NCI-H446 (cell line): ENCODE results near the gene USF2.

ENCODE experiments used
- DNase-seq, 2 experiments: peaks; one replicate each; lab custom pipeline; 2025; lab: John Stamatoyannopoulos, UW

USF2 gene

DNA sequence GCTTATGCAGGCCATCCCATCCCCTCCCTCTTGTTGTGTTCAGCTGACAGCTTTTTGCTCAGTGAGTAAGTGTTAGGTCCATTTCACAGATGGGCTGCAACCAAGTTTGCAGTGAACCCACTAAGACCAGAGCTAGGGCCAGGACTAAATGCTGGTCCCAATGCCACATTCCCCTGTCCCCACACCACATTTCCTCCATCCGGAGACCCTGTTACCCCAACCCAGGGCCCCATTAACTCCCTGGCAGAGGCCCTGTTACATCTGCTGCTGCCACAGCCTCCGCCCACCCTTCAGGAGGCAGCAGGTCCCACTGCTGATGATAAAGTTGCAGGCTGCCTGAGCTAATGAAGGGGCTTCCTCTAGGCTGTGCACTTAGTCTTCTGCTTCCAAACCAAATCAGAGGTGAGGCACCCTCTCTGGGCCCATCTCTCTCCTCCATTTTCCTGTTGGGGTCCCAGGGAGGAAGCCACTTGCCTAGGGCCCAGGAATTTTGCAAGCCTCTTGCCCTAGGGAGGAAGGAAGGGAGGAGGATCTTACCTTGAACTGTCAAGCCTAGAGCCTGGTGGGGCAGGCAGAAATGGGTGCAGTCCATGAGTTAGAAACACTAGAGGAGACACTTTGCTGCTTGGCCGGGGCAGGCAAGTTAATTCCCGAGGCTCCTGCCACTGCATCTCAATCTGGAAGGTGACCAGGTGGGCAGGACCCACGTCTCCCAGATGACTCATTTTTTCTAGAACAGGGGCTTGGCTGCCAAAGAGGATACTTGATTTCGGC, 3.4 kb upstream of the USF2 start:
- no peak for DNase-seq

DNA sequence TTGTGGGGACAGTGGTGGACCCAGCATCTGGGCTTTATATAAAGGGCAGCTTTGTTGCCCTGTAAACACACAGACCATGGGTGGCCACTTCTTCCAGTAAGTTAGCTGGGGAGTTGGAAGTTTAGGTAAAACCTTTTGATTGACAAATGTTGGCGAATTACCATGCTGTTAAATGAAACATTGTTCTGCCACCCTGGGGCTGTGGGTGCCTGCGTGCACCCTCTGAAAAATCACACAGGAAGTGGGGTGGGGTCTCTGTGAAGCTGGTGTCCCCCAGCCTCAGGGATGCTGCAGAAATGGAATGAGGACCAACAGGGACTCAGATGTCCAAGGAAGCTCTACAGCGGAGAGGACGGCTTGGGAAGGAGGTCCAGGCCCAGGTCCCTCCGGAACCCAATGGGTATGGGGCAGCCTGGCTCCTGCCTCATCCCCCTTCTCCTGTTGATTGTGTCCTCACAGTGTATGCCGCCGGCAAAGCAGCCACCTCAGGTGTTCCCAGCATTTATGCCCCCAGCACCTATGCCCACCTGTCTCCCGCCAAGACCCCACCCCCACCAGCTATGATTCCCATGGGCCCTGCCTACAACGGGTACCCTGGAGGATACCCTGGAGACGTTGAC, 2.8 kb upstream of the USF2 start:
- DNase-seq, result no peak

DNA sequence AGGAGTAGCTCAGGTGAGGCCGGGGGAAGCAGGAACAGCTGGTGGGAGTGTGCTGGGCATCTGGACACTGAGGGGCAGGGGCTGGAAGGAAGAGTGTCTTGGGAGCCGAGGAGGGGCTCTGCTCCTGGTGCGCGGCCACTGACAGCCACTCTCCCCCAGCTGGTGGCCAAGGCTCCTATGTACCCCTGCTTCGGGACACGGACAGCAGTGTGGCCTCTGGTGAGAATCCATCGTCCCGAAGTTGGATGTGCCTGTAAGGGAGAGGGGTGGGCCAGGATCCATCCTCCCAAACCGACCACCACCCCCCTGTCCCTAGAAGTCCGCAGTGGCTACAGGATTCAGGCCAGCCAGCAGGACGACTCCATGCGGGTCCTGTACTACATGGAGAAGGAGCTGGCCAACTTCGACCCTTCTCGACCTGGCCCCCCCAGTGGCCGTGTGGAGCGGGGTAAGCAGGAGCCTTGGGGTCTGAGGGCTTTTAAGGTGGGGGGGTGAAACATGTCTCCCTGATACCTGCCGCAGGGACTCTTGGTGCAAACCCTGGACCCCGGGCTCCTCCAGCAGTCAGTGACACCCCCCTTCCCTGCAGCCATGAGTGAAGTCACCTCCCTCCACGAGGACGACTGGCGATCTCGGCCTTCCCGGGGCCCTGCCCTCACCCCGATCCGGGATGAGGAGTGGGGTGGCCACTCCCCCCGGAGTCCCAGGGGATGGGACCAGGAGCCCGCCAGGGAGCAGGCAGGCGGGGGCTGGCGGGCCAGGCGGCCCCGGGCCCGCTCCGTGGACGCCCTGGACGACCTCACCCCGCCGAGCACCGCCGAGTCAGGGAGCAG, 2.0 kb upstream of the USF2 start:
- no peak for DNase-seq

DNA sequence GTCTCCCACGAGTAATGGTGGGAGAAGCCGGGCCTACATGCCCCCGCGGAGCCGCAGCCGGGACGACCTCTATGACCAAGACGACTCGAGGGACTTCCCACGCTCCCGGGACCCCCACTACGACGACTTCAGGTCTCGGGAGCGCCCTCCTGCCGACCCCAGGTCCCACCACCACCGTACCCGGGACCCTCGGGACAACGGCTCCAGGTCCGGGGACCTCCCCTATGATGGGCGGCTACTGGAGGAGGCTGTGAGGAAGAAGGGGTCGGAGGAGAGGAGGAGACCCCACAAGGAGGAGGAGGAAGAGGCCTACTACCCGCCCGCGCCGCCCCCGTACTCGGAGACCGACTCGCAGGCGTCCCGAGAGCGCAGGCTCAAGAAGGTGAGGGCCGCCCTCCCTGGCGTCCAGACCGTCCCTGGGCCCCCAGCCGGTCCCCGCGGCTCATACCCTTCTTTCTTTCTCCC, 1.4 kb upstream of the USF2 start:
- DNase-seq, result peak in 1 of 2 experiments; percentile 43

DNA sequence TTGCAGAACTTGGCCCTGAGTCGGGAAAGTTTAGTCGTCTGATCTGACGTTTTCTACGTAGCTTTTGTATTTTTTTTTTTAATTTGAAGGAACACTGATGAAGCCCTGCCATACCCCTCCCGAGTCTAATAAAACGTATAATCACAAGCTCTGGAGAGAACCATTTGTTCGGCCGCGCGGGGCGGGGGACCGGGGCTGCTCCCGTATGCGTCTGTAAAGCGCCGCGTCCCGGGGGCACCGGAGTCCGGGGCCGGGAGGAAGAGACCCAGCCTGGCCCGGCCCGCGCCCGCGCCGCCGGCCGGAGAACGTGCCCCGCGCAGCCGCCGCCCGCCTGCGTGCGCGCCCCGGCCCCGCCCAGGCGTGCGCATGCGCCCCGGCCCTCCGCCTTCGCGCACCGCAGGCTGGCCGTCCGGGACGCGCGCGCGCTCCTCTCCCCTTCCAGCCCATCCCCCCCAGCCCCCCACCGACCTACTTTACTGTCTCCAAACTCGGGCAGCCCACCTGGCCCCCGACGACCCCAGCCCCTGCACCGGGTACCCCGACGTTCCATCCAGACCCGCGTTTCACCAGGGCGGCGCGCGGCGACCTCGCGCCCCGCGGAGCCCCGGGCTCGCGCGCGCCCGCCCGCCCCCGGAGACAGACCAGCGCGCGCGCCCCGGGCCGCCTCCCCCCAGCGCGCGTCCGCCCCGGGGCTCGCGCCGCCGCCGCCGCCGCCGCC, 785 bp upstream of the USF2 start:
- peak; percentile 57 to 74 for DNase-seq

DNA sequence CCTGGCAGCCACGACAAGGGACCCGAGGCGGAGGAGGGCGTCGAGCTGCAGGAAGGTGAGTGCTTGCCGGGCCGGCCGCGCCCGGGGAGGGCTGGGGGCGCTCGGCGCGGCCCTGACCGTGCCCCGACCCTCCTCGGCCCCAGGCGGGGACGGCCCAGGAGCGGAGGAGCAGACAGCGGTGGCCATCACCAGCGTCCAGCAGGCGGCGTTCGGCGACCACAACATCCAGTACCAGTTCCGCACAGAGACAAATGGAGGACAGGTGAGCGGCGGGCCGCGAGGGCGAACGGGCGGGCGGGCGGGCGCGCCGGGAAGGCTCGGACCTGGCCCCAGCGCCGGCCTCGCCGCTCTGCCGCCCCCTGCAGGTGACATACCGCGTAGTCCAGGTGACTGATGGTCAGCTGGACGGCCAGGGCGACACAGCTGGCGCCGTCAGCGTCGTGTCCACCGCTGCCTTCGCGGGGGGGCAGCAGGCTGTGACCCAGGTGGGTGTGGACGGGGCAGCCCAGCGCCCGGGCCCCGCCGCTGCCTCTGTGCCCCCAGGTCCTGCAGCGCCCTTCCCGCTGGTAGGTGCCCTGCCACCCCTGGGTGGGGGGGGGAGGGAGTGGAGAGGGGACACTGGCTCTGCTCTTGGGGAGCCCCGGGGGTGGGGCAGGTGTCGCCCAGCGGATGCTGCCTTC, 816 bp downstream of the USF2 start:
- DNase-seq, result peak; percentile 7 to 53

- no peak for DNase-seq
Measured at GRCh38 chr19:35270381-35270811, 1.6 kb downstream of the USF2 start.

GRCh38 chr19:35271546-35271945, 2.8 kb downstream of the USF2 start:
- DNase-seq, result no peak

DNA sequence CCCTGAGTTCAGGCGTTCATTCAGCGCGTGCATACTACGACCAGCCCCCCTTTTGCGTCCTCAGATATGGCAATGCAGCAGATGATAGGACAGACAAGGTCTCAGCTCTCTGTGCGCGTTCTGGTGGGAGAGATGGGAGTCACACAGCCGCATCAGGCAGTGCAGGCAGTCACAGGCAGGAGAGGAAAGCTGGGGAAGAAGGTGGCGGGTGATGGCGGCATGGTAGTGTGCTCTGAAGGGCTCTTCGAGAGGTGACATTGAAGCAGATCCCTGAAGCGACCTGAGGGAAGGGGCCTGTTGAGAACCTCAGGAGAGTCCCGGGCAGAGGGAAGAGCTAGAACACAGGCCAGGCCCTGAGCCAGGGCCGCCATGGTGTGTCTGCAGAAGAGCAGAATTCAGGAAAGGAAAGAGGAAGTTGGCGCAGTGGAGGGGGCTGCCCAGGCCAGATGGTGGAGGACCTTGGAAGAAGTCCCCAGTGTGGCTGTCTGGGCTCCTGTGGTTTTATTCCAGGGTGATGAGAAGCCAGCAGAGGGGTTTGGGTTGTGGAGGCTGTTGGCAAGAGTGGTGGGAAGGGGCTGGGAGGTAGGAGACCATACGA, 3.5 kb downstream of the USF2 start:
- DNase-seq, result no peak

- DNase-seq, result no peak
Measured at GRCh38 chr19:35272954-35273649, 4.3 kb downstream of the USF2 start.

- no peak for DNase-seq
Measured at GRCh38 chr19:35273686-35274259, 5.0 kb downstream of the USF2 start.

GRCh38 chr19:35274323-35274722, 5.6 kb downstream of the USF2 start:
- DNase-seq, result no peak

DNA sequence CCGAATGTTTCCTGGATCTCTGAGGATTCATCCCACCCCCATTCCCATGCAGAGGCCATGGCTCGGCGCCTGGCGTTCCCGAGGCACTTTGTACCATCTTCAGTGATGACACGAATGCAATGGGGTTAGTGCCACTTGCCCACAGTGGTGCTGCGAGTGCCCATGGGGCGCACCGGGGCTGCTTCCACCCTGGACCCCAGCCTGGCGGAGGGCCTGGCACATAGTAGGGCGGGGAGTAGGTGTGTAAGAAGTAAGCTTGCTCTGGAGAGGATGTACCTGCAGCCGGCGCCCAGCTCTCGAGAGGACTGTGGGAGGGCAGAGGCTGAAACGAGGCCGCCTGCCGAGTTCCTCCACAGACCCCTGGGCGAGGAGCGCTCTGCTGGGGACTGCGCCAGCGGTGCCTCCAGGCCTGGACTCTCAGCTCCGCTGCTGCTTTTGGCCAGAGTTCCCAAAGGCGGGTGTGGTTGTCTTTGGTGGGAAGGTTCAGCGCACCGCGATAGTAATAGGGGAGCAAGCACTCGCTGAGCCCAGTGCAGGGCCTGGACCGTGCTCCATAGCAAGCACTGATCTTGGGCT, 8.0 kb downstream of the USF2 start:
- DNase-seq, result no peak

DNA sequence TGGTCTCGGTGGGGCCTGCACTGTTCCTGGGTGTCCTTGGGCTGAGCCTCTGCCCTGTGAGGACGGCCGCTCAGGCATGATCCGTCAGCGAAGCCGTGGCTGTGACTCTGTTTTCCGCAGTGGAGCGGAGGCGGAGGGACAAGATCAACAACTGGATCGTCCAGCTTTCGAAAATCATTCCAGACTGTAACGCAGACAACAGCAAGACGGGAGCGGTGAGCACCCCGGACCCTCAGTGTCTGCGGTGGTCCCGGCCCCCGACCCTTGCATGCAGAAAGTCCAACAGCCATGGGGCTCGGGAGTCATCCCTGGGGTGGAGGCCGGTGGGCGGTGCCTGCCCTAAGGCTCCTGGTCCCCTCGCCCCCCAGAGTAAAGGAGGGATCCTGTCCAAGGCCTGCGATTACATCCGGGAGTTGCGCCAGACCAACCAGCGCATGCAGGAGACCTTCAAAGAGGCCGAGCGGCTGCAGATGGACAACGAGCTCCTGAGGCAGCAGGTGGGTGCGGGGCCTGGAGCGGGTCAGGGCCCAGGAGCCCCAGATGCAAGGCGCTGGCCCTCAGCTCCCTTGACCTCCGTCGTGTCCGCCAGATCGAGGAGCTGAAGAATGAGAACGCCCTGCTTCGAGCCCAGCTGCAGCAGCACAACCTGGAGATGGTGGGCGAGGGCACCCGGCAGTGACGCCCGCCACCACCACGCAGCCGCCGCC, 10.0 kb downstream of the USF2 start:
- no peak for DNase-seq

DNA sequence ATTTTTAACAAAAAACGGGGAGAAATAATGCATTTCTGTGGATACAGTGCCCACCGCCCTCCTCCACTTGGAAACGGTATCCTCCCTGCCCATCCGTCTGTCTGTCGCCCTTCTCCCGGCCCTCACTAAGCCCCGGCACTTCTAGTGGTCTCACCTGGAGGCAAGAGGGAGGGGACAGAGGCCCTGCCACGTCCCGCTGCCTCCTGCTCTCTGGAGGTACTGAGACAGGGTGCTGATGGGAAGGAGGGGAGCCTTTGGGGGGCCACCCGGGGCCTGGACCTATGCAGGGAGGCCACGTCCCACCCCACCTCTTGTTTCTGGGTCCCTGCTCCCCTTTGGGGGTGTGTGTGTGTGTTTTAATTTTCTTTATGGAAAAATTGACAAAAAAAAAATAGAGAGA, 10.6 kb downstream of the USF2 start:
- DNase-seq, result no peak

DNA sequence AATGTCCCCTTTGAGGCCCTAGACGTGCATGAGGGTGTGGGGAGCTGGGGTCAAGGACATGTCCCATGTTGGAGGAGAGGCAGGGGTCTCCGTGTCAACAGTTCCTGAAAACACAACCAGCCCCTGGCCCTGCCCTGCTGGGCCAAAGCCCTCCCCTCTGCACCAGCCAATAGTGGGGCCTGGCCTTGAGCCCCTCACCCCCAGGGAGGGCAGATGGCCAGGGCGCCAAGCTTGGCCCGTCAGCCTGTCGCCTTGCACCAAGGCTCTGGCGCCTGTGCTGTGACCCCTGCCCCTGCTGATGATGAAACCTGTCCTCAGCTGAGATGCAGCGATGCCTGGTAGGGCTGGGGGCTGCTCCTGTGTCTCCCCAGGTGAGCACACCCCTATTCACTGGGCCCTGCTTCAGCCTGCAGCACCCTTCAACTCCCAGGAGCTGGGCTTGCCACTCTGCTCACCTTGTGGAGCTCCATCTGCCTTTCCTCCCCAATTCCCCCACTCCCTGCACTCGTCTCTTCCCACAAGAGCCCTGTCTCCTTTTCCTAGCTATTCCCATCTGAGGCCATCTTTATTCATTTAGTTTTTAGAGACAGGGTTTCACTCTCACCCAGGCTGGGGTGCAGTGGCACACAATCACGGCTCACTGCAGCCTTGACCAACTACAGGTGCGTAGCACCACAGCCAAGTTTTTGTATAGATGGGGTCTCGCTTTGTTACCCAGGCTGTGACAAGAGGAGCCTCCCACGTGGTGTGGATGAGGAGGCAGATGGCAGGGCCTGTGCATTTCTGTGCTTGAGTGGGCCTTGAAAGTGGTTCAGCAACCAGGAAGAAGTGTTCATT, 11.4 kb downstream of the USF2 start:
- DNase-seq, result no peak

DNA sequence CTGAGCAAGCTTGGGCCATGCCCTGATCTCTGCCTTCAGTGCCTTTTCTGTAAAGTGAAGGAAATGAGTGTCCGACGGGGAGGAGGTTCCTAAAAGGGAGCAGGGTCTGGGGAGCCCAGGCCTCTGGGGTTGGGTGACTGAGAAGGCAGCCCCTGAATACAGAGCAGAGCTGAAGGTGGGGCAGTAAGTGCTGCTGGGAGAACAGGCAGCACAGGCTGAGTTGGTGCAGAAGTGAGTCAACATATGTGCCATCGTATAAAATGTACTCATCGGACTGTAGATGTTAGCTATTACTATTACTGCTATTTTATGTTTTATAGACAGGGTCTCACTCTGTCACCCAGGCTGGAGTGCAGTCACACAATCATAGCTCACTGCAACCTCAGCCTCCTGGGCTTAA, 12.5 kb downstream of the USF2 start:
- DNase-seq, result no peak
